ENCODE measurements around the gene SLC7A10.
"Not testable (repeated sequence)": the region's sequence is repeated elsewhere in the genome, so short reads cannot be mapped to it uniquely, and the experiment has no call there.

The SLC7A10 gene

DNA sequence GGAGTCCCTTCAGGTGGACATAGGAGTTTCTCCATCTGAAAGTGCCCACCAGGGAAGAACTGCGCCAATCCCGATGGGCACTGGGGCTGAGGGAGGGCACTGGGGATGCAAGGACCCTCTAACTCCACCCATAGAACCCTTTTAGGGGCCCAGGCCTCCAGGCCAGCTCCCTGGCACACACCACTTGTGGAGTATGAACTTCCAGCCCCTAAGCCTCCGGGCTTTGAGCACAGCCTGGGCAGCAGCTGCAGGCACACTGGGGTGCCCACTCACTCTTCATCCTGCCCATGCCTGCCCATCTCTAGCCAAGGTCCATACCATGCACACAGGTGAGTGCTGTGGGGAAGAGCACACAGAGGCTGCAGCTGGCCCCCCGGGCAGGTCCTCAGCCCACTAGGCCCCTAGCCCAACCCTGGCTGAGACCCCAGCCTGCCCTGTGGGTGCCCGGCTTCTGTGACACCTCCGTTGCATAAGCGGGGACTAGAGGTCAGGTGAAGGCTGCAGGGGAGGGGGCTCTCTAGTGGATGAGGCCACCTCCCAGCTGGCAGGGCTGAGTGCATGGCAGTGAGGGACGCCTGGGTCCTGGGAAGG lies 14.6 kb upstream of the SLC7A10 start:
- intact Hi-C loops (cut with DNase I), result loop anchor here (2.0 to 5.0 kb wide), 2 partner anchors 167 to 532 kb away; no protein-coding TSS in a partner anchor
- peak in 4 of 10 donors; percentile 20 to 76 (median 62) for DNase-seq

GRCh38 chr19:33239223-33239975 lies 13.7 kb upstream of the SLC7A10 start:
- peak in 4 of 10 donors; percentile 2 to 45 (median 24) for DNase-seq
- intact Hi-C loops (cut with DNase I), result no loop called here

GRCh38 chr19:33238481-33239149 lies 13.0 kb upstream of the SLC7A10 start:
- intact Hi-C loops (cut with DNase I), result no loop called here
- DNase-seq, result peak in 4 of 10 donors; percentile 9 to 61 (median 24)

- intact Hi-C loops (cut with DNase I), result no loop called here
- DNase-seq, result peak in 4 of 10 donors; percentile 14 to 70 (median 62)
Observed at GRCh38 chr19:33236696-33237390, 11.2 kb upstream of the SLC7A10 start.

- DNase-seq, result peak in 2 of 10 donors; percentile 24 to 29
- intact Hi-C loops (cut with DNase I), result no loop called here
Observed at GRCh38 chr19:33235996-33236350, 10.3 kb upstream of the SLC7A10 start.

DNA sequence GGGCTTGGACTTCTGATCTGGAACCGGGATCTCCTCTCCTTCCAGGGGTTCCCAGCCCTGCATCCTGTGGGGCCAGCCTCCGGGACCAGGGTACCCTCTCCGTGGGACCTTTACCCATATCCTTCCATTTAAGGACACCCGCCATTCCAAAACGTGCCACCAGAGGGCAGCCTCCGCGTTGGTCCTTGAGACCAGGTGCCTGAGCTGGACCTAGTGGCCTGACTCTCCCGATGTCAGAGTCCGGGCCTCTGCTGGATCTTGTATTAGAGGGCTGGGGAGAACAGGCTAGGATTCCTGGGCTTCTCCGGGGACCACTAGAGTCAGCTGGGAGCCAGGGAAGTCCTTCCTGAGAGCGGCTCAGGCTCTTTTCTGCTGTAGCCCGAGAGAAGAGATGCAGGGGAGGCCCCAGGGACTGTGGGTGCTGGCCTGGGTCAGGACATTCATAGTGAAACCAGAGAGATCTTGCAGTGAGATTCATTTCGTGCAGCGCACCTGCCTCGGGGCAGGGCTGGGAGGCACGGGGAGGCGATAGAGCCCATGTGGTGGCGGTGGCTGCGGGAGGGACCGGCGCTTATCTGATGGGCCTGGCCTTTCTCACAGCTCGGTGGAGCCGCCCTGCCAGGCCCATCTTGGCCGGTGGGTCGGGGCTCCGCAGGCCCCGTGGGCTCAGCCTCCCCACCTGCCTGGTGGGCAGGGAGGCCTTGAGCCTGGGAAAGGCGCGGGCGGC lies 9.8 kb upstream of the SLC7A10 start:
- peak; percentile 64 to 96 (median 85) for DNase-seq
- intact Hi-C loops (cut with DNase I), result no loop called here

DNA sequence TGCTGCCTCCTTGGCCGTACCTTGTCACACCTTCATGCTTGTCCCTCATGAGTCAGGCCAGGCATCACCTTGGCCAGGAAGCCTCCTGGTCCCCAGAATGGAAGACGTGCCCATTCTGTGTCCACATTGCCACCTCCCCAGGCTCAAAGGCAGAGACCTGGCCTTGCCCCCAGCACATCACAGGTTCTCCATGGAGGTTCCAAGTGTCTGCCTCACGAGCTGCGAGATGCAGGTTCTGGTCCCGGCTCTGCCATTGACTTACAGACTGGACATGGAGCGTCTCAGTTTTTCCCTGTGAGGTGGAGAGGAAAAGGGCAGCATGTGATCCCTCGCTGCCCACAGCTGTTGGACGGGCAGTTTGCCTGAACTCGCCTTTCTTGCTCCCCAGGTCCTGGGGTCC lies 9.1 kb upstream of the SLC7A10 start:
- DNase-seq, result peak in 3 of 10 donors; percentile 2 to 68 (median 35)
- intact Hi-C loops (cut with DNase I), result no loop called here

DNA sequence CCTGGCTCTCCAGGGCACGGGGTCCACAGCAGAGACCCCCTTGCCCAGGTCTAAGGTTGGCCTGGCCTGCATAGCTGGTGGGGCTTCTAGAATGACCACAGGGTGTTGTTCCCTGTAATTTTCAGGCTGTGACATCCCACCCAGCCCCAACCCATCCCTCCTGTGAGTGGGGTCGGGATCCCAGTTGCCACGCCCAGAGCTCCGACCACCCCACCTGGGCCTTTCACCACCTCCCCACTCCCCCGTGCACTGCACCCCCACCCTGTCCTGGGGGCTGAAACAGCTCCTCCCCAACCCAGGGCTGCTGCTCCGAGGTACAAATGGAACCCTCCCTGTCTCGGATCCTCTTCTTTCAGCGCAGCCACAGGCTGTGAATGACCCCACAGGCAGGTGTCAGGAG lies 8.4 kb upstream of the SLC7A10 start:
- DNase-seq, result peak in 4 of 10 donors; percentile 4 to 49 (median 30)
- intact Hi-C loops (cut with DNase I), result no loop called here

- intact Hi-C loops (cut with DNase I), result no loop called here
- DNase-seq, result peak in 2 of 10 donors; percentile 9 to 21
Observed at GRCh38 chr19:33233056-33233873, 7.6 kb upstream of the SLC7A10 start.

GRCh38 chr19:33232656-33233055 lies 7.0 kb upstream of the SLC7A10 start:
- intact Hi-C loops (cut with DNase I), result no loop called here
- DNase-seq, result peak in 3 of 10 donors; percentile 14 to 57 (median 48)

GRCh38 chr19:33231511-33231910 lies 5.9 kb upstream of the SLC7A10 start:
- DNase-seq, result peak in 1 of 10 donors; percentile 28
- intact Hi-C loops (cut with DNase I), result no loop called here

GRCh38 chr19:33229962-33230361 lies 4.3 kb upstream of the SLC7A10 start:
- peak in 1 of 10 donors; percentile 2 for DNase-seq
- intact Hi-C loops (cut with DNase I), result no loop called here

- intact Hi-C loops (cut with DNase I), result no loop called here
- DNase-seq, result no peak
Observed at GRCh38 chr19:33227870-33228599, 2.4 kb upstream of the SLC7A10 start.

- DNase-seq, result peak in 3 of 10 donors; percentile 20 to 68 (median 55)
- intact Hi-C loops (cut with DNase I), result no loop called here
Observed at GRCh38 chr19:33227242-33227650, 1.6 kb upstream of the SLC7A10 start.

- DNase-seq, result peak in 2 of 10 donors; percentile 36 to 71
- intact Hi-C loops (cut with DNase I), result no loop called here
Observed at GRCh38 chr19:33226550-33227241, 1.0 kb upstream of the SLC7A10 start.

DNA sequence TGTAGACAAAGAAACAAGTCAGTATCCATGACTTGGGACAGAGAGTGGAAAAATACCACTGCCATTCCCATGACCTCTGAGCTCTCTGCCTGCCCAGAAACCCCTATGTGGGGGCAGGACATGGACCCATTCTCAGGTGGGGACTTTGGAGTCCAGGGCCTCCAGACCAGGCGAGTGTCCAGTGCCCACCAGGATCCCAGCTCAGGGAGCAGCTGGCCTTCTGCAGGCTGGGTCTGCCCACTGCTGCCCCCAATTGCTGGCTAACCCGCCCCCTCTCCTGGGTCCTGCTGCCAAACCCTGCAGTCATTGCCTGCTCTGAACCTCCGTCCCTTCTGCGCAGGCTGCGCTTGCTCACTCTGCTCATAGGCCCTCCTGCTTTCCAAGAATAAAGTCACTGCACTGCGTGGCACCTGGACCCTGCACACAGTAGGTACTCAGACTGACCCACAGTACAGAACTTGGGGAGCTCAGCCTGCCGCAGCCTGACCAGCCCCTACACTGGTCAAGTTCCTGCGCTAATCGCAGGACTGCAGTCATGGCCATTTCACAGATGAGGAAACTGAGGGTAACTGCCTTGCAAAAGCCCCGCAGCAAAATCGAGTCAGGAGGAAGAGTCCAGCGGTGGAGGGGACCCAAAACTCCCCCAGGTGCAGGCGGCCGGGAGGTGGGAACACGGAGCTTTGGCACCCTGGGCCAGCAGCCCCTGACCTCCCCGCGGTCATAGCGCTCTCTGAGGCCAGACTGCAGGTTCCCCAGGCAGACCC lies 774 bp downstream of the SLC7A10 start:
- intact Hi-C loops (cut with DNase I), result no loop called here
- DNase-seq, result peak in 2 of 10 donors; percentile 57 to 61

DNA sequence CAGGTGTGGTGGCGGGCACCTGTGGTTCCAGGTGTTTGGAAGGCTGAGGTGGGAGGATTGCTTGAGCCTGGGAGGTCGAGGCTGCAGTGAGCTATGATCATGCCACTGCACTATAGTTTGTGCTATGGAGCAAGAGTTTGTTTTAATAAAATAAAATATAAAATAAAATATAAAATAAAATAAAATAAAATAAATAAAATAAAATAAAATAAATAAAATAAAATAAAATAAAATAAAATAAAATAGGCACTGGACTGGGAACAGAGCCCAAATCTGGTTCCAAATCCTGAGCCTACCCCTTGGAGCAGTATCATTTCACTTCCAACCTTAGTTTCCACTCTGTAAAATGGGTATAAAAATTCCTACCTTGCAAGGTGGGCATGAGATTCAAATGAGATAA lies 3.4 kb downstream of the SLC7A10 start:
- DNase-seq; intact Hi-C loops (cut with DNase I): not testable (repeated sequence)

All from posterior cingulate gyrus (tissue), 11 donors.